GM12892 (cell line): ENCODE data around the gene MIF4GD.

ENCODE experiments used
- POLR2A ChIP-seq: IDR thresholded peaks from 2 replicates; pipeline ENCODE4 v1.6.1; 2011; ENCODE audit warnings: low read depth, low read length, control low read depth
- TAF1 ChIP-seq: IDR thresholded peaks from 2 replicates; pipeline ENCODE4 v1.6.1; 2011; ENCODE audit warnings: low read depth, mild to moderate bottlenecking, control low read depth, low read length, borderline replicate concordance

- TF ChIP-seq TAF1 (no peak), POLR2A (no peak)
Observed at GRCh38 chr17:75228305-75228704, 42.7 kb downstream of the MIF4GD start.
